ENCODE data around the gene FAH. TPM values are rescaled to one million over a fixed set of nuclear protein-coding genes. Genes with fewer than 3 reads are reported as not detected.

FAH gene
- 25.6 TPM for total RNA-seq
- long read RNA-seq, transcript FAH-202 (15 exons, 2,152 nt), result major isoform, 28 of 47 reads
- long read RNA-seq, transcript FAH-213 (14 exons, 1,549 nt), result minor isoform, 11 of 47 reads
- long read RNA-seq, partial matches to known transcripts, result 3 of 47 reads
- long read RNA-seq, other reads (novel, unspliced or antisense), result 2 of 47 reads

GRCh38 chr15:80152896-80153876 lies at the start of gene FAH:
Gene FAH, plus strand, starts transcription at chr15:80152999. Its CDS starts 56 bp downstream, at chr15:80153055.
- intact Hi-C loops (cut with DNase I), result no loop called here
- ATAC-seq (peak; percentile 83), DNase-seq (no peak)
- no peak for TF ChIP-seq CTCF (IDR thresholded peaks at IDR 0.05)
- peaks cover 41% of the 10 kb centered on the region for H3K4me1 ChIP-seq
- no peaks in the 10 kb centered on the region for H3K36me3 ChIP-seq
- peak within 1 kb of the TSS; percentile 74 for H3K4me3 ChIP-seq
- H3K9me3 ChIP-seq, result no peaks in the 10 kb centered on the region
- no peaks in the 10 kb centered on the region for H3K27me3 ChIP-seq (ENCODE audit: low read depth)
- peak within 1 kb of the TSS; percentile 77 for H3K27ac ChIP-seq

- Histone ChIP-seq H3K36me3 (no peaks in the 10 kb centered on the region), H3K27ac (no peak overlapping the region), H3K27me3 (ENCODE audit: low read depth) (no peaks in the 10 kb centered on the region), H3K4me1 (peaks cover 13% of the 10 kb centered on the region), H3K4me3 (no peak overlapping the region), H3K9me3 (no peaks in the 10 kb centered on the region)
- no peak for ATAC-seq
- intact Hi-C loops (cut with DNase I), result no loop called here
- no peak for DNase-seq
- no peak for TF ChIP-seq CTCF (IDR thresholded peaks at IDR 0.05)
Observed at GRCh38 chr15:80105193-80105592, 47.6 kb upstream of the FAH start.

- intact Hi-C loops (cut with DNase I), result no loop called here
- no peaks in the 10 kb centered on the region for H3K27me3 ChIP-seq (ENCODE audit: low read depth)
- H3K36me3 ChIP-seq, result no peaks in the 10 kb centered on the region
- no peak for TF ChIP-seq CTCF (IDR thresholded peaks at IDR 0.05)
- H3K27ac ChIP-seq, result no peak overlapping the region
- DNase-seq, result no peak
- H3K4me1 ChIP-seq, result peaks cover 13% of the 10 kb centered on the region
- ATAC-seq, result no peak
- no peak overlapping the region for H3K4me3 ChIP-seq
- H3K9me3 ChIP-seq, result no peaks in the 10 kb centered on the region
Observed at GRCh38 chr15:80105595-80105994, 47.2 kb upstream of the FAH start.

GRCh38 chr15:80106051-80106450 lies 46.7 kb upstream of the FAH start:
- no peaks in the 10 kb centered on the region for H3K27me3 ChIP-seq (ENCODE audit: low read depth)
- TF ChIP-seq CTCF (IDR thresholded peaks at IDR 0.05), result no peak
- H3K4me3 ChIP-seq, result no peak overlapping the region
- no peak for ATAC-seq
- no peaks in the 10 kb centered on the region for H3K9me3 ChIP-seq
- intact Hi-C loops (cut with DNase I), result no loop called here
- H3K36me3 ChIP-seq, result no peaks in the 10 kb centered on the region
- H3K27ac ChIP-seq, result no peak overlapping the region
- DNase-seq, result no peak
- peaks cover 13% of the 10 kb centered on the region for H3K4me1 ChIP-seq

- TF ChIP-seq CTCF (IDR thresholded peaks at IDR 0.05), result no peak
- ATAC-seq (no peak), DNase-seq (no peak)
- Histone ChIP-seq H3K4me3 (no peak overlapping the region), H3K27ac (no peak overlapping the region), H3K9me3 (no peaks in the 10 kb centered on the region), H3K36me3 (no peaks in the 10 kb centered on the region), H3K4me1 (peaks cover 13% of the 10 kb centered on the region), H3K27me3 (ENCODE audit: low read depth) (no peaks in the 10 kb centered on the region)
- intact Hi-C loops (cut with DNase I), result no loop called here
Observed at GRCh38 chr15:80107204-80107603, 45.6 kb upstream of the FAH start.

Data from lower lobe of right lung (tissue), 2 donors.